ENCODE data around the gene HMGN1. TPM values are rescaled to one million over a fixed set of nuclear protein-coding genes. Genes with fewer than 3 reads are reported as not detected.
A peak's percentile ranks its signal among the peaks of the same experiment; 100 is the strongest.

Gene HMGN1
- total RNA-seq, 6 experiments from 2014 or later: 34.6 to 71.6 (median 63.9) TPM

GRCh38 chr21:39316729-39317128 is 32.2 kb downstream of the HMGN1 start:
- H3K4me3 ChIP-seq: no peak overlapping the region
- no peaks in the 10 kb centered on the region for H3K9me3 ChIP-seq
- WGBS (ENCODE audit: insufficient coverage, low coverage, low lambda C conversion rate, missing lambda C conversion rate): 97% methylated on average over 5 of the region's 6 CpGs
- H3K36me3 ChIP-seq: no peaks in the 10 kb centered on the region
- ATAC-seq (no peak), DNase-seq (no peak)
- intact Hi-C loops (cut with DNase I): loop anchor here in 1 of 2 donors (10.0 kb wide), 1 partner anchor 68 kb away; a partner anchor contains a TSS
- TF ChIP-seq POLR2A (IDR thresholded peaks at IDR 0.05): no peak
- TF ChIP-seq CTCF (IDR thresholded peaks at IDR 0.05): no peak
- peaks cover 0 to 13% (median 4%) of the 10 kb centered on the region in 4 donors for H3K4me1 ChIP-seq
- peak overlapping the region in 1 of 3 donors; percentile 22 for H3K27ac ChIP-seq
- H3K27me3 ChIP-seq: no peaks in the 10 kb centered on the region

- H3K36me3 ChIP-seq: peaks cover 0 to 6% (median 0%) of the 10 kb centered on the region in 4 donors
- no peak for DNase-seq
- intact Hi-C loops (cut with DNase I): loop anchor here in 1 of 2 donors (10.0 kb wide), 1 partner anchor 69 kb away; a partner anchor contains a TSS
- no peaks in the 10 kb centered on the region for H3K9me3 ChIP-seq
- no peak overlapping the region for H3K4me3 ChIP-seq
- peaks cover 0 to 16% (median 4%) of the 10 kb centered on the region in 4 donors for H3K4me1 ChIP-seq
- no peak for ATAC-seq
- no peak for TF ChIP-seq CTCF (IDR thresholded peaks at IDR 0.05)
- no peak overlapping the region for H3K27ac ChIP-seq
- WGBS (ENCODE audit: insufficient coverage, low coverage, low lambda C conversion rate, missing lambda C conversion rate): 60% methylated on average over 6 of the region's 9 CpGs
- H3K27me3 ChIP-seq: no peaks in the 10 kb centered on the region
These were observed 33.1 kb downstream of the HMGN1 start for GRCh38 chr21:39315603-39316445.

- WGBS (ENCODE audit: insufficient coverage, low coverage, low lambda C conversion rate, missing lambda C conversion rate): 2% methylated on average over 24 of the region's 43 CpGs
These were observed 34.5 kb downstream of the HMGN1 start for GRCh38 chr21:39314143-39315027.

More at GRCh38 chr21:39314143-39315027, 34.5 kb downstream of the HMGN1 start:
- no peaks in the 10 kb centered on the region for H3K27me3 ChIP-seq
- no peaks in the 10 kb centered on the region for H3K9me3 ChIP-seq
- DNase-seq (peak in 2 of 3 donors; percentile 50 to 52), ATAC-seq (peak; percentile 3 to 21 (median 10))
- peaks cover 0 to 10% (median 5%) of the 10 kb centered on the region in 4 donors for H3K36me3 ChIP-seq
- intact Hi-C loops (cut with DNase I): loop anchor here in 1 of 2 donors (10.0 kb wide), 1 partner anchor 70 kb away; a partner anchor contains a TSS
- peak overlapping the region; percentile 93 to 99 (median 93) for H3K27ac ChIP-seq
- peak overlapping the region; percentile 81 to 88 (median 86) for H3K4me3 ChIP-seq
- TF ChIP-seq POLR2A (IDR thresholded peaks at IDR 0.05) (no peak), CTCF (IDR thresholded peaks at IDR 0.05) (no peak)
- peaks cover 0 to 16% (median 4%) of the 10 kb centered on the region in 4 donors for H3K4me1 ChIP-seq

Data from right lobe of liver (tissue), 6 donors.